ENCODE measurements around the gene MRPL4. TPM values are rescaled to one million over a fixed set of nuclear protein-coding genes. Genes with fewer than 3 reads are reported as not detected.
A peak's percentile ranks its signal among the peaks of the same experiment; 100 is the strongest.

MRPL4 gene
- total and polyA plus RNA-seq, 2 of the 13 experiments (the other 11 are each of a cell fraction or from before 2014, with no cell fraction given): 40.6 to 42.5 TPM

GRCh38 chr19:10230861-10231611, 21.0 kb upstream of the MRPL4 start, which contains the start of gene S1PR2 (continued):
- TF ChIP-seq TFDP1 (CRISPR knock-in tag; IDR thresholded peaks at IDR 0.05; ENCODE audit: borderline replicate concordance) (no peak; the same call in 1 of the 2 replicates), NFKBIZ (CRISPR knock-in tag; IDR thresholded peaks at IDR 0.05) (no peak), ZNF770 (CRISPR knock-in tag; IDR thresholded peaks at IDR 0.05) (no peak), MATR3 (CRISPR knock-in tag; IDR thresholded peaks at IDR 0.05) (no peak), AGO1 (IDR thresholded peaks at IDR 0.05; ENCODE audit: low read depth, low read length, poor library complexity, severe bottlenecking) (no peak), ZBTB8A (CRISPR knock-in tag; IDR thresholded peaks at IDR 0.05; ENCODE audit: borderline replicate concordance, low read depth) (no peak), U2AF1 (optimal IDR thresholded peaks at IDR 0.05; ENCODE audit: low read depth, low read length) (peak; percentile 32), FOSL1 (CRISPR knock-in tag; IDR thresholded peaks at IDR 0.05; ENCODE audit: borderline replicate concordance) (no peak), HDAC2 (CRISPR knock-in tag; IDR thresholded peaks at IDR 0.05) (no peak), ZNF513 (CRISPR knock-in tag; conservative IDR thresholded peaks at IDR 0.05) (no peak), MAFK (conservative IDR thresholded peaks at IDR 0.05 in 1 of 2, IDR thresholded peaks at IDR 0.05 in 1 of 2; ENCODE audit: low read length in 2 of 2) (no peak), MAF1 (CRISPR knock-in tag; IDR thresholded peaks at IDR 0.05; ENCODE audit: borderline replicate concordance) (no peak), MIER3 (CRISPR knock-in tag; IDR thresholded peaks at IDR 0.05; ENCODE audit: borderline replicate concordance) (no peak), NR2C2 (CRISPR knock-in tag; IDR thresholded peaks at IDR 0.05; ENCODE audit: borderline replicate concordance) (no peak), ZNF740 (CRISPR knock-in tag; IDR thresholded peaks at IDR 0.05) (peak; percentile 67; the same call in 1 of the 2 replicates), ZNF142 (CRISPR knock-in tag; IDR thresholded peaks at IDR 0.05) (no peak), ZNF569 (CRISPR knock-in tag; IDR thresholded peaks at IDR 0.05; ENCODE audit: borderline replicate concordance) (no peak)

Measured in HepG2 (cell line).